Vagina (tissue), 2 donors: Measurements from ENCODE around the gene TPGS1. TPM values are rescaled to one million over a fixed set of nuclear protein-coding genes. Genes with fewer than 3 reads are reported as not detected.

Experiments used
- DNase-seq, 2 donors: peaks; one replicate each; pipeline ENCODE4 v3.0.0-alpha.2; 2017; ENCODE audit errors: extremely low spot score in 2 of 2
- H3K27ac ChIP-seq: fragments of 200-600 bp; sonication (generic); one replicate; pipeline ENCODE4 v1.5.1; 2019
- H3K27me3 ChIP-seq: fragments of 200-600 bp; sonication (generic); one replicate; pipeline ENCODE4 v1.5.1; 2019
- H3K36me3 ChIP-seq, 2 donors: fragments of 200-600 bp; sonication (generic); one replicate each; pipeline ENCODE4 v1.5.1; 2017 to 2019
- H3K4me1 ChIP-seq: fragments of 200-600 bp; sonication (generic); one replicate; pipeline ENCODE4 v1.5.1; 2019
- H3K4me3 ChIP-seq, 2 donors: fragments of 200-600 bp; sonication (generic); 1 replicate in 1 of 2; 2 replicates in 1 of 2; pipeline ENCODE4 v1.5.1; 2016 to 2019
- H3K9me3 ChIP-seq: fragments of 200-600 bp; sonication (generic); one replicate; pipeline ENCODE4 v1.5.1; 2019
- POLR2A ChIP-seq, 2 donors: fragments of 450-650 bp; IDR thresholded peaks; one replicate each; pipeline ENCODE4 v1.6.1; 2017; ENCODE audit warnings: antibody characterized with exemption in 2 of 2, mild to moderate bottlenecking in 2 of 2, moderate library complexity in 2 of 2
- POLR2AphosphoS5 ChIP-seq, 2 donors: sonication (generic); formaldehyde crosslinking; IDR thresholded peaks; one replicate each; pipeline ENCODE4 v1.9.0; 2017; ENCODE audit warnings: antibody characterized with exemption in 2 of 2, mild to moderate bottlenecking in 2 of 2, low read depth in 1 of 2; ENCODE audit not compliant: insufficient read depth in 1 of 2
- intact Hi-C: fragments of 100-400 bp; cut with DNase I; formaldehyde crosslinking; loops from one replicate; pipeline ENCODE4 v1.15.1; 2023
- total RNA-seq: library from RNA; depleted of rRNA; stranded (reverse); fragments of >200 nt; gene quantifications from one replicate; pipeline ENCODE4 v1.2.3, GENCODE V29; 2016
- TF ChIP-seq, protein P1 (sequence below), 3 experiments: fragments of 450-650 bp in 2 of 3; fragments of 200-600 bp in 1 of 3; sonication (generic) in 1 of 3; IDR thresholded peaks; one replicate each; pipeline ENCODE4 v1.5.1; 2017 to 2019; ENCODE audit warnings: antibody characterized with exemption in 3 of 3, mild to moderate bottlenecking in 2 of 3, moderate library complexity in 2 of 3

TPGS1 gene
- total RNA-seq, 1 donor from 2014 or later = 39.5 TPM

DNA sequence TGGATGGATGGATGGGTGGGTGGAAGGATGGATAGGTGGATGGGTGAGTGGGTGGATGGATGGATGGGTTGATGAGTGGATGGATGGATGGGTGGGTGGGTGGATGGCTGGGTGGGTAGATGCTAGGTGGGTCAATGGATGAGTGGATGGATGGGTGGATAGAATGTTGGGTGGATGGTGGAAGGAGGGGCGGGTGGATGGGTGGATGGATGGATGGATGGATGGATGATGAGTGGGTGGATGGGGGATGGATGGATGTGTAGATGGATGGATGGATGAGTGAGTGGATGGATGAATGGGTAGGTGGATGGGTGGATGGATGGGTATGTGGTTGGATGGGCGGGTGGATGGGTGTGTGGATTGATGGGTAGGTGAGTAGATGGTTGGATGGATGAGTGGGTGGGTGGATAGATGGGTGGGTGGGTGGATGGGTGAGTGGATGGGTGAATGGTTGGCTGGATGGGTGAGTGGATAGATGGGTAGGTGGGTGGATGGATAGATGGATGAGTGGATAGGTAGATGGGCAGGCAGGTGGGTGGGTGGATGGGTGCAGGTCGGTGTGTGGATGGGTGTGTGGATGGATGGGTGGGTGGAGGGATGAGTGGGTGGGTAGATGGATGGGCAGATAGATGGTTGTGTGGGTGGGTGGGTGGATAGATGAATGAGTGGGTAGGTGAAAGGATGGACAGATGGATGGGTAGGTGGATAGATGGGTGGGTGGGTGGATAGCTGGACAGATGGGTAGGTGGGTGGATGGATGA lies 42.1 kb upstream of the TPGS1 start:
- H3K4me3 ChIP-seq = no peak overlapping the region
- DNase-seq = no peak
- peaks cover 16% of the 10 kb centered on the region for H3K4me1 ChIP-seq
- no peaks in the 10 kb centered on the region for H3K27me3 ChIP-seq
- H3K27ac ChIP-seq = no peak overlapping the region
- intact Hi-C loops = no loop called here
- H3K9me3 ChIP-seq = no peaks in the 10 kb centered on the region
- TF ChIP-seq, protein P1, sequence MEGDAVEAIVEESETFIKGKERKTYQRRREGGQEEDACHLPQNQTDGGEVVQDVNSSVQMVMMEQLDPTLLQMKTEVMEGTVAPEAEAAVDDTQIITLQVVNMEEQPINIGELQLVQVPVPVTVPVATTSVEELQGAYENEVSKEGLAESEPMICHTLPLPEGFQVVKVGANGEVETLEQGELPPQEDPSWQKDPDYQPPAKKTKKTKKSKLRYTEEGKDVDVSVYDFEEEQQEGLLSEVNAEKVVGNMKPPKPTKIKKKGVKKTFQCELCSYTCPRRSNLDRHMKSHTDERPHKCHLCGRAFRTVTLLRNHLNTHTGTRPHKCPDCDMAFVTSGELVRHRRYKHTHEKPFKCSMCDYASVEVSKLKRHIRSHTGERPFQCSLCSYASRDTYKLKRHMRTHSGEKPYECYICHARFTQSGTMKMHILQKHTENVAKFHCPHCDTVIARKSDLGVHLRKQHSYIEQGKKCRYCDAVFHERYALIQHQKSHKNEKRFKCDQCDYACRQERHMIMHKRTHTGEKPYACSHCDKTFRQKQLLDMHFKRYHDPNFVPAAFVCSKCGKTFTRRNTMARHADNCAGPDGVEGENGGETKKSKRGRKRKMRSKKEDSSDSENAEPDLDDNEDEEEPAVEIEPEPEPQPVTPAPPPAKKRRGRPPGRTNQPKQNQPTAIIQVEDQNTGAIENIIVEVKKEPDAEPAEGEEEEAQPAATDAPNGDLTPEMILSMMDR (IDR thresholded peaks at IDR 0.05) = no peak
- TF ChIP-seq POLR2A (IDR thresholded peaks at IDR 0.05) (no peak), POLR2AphosphoS5 (IDR thresholded peaks at IDR 0.05; ENCODE audit: insufficient read depth in 1 of 2, low read depth in 1 of 2) (no peak)
- no peaks in the 10 kb centered on the region for H3K36me3 ChIP-seq

DNA sequence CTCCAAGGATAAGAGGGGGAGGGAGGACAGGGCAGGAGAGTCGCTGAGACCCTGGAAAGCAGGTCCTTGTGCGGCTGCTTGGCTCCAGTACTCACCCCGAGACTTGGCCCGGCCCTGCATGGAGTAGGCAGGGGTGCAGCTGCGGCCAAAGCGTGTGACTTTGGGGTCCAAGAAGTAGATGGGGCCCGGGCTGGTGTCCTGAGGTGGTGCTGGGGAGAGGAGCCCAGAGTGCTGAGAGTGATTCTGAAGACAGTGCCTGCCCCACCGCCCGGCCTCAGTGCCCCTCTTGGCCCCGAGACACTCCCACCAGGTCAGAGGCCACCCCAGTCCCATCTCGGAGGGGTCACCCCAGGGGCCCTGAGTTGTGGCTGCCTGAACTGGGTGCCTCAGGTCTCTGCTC lies 39.7 kb upstream of the TPGS1 start:
- TF ChIP-seq, protein P1 (IDR thresholded peaks at IDR 0.05) = no peak
- no peak for TF ChIP-seq POLR2A (IDR thresholded peaks at IDR 0.05)
- TF ChIP-seq POLR2AphosphoS5 (IDR thresholded peaks at IDR 0.05; ENCODE audit: insufficient read depth in 1 of 2, low read depth in 1 of 2) = no peak
- no peak overlapping the region for H3K4me3 ChIP-seq

DNA sequence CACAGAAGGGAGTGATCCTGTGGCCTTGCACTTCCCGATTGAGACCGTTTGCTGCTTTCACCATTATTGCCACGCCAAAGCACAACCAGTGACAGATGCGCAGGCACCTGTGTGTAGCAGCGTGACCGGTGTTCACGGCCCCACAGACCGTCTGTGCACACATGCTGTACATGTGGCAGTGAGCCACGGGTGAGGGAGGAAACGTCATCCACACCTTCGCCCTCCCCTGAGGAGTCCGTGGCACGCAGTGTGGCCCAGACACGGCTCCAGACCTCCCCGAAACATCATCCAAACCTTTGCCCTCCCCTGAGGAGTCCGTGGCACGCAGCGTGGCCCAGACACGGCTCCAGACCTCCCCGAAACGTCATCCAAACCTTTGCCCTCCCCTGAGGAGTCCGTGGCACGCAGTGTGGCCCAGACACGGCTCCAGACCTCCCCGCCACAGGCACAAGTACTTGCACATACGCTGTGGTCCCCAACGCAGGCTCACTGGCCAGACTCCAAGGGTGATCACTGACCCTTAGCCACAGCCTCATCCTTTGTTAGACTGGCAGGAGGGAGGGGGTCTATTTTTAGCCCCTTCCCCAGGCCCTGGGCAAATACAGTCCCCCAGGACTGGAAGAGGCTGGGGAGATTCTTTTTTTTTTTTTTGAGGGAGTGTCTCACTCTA lies 38.6 kb upstream of the TPGS1 start:
- Histone ChIP-seq H3K36me3 (no peaks in the 10 kb centered on the region), H3K9me3 (no peaks in the 10 kb centered on the region), H3K27ac (no peak overlapping the region), H3K4me3 (no peak overlapping the region), H3K27me3 (no peaks in the 10 kb centered on the region), H3K4me1 (no peaks in the 10 kb centered on the region)
- DNase-seq = no peak
- TF ChIP-seq, protein P1 (IDR thresholded peaks at IDR 0.05) = no peak
- TF ChIP-seq POLR2AphosphoS5 (IDR thresholded peaks at IDR 0.05; ENCODE audit: insufficient read depth in 1 of 2, low read depth in 1 of 2) (no peak), POLR2A (IDR thresholded peaks at IDR 0.05) (no peak)
- intact Hi-C loops = no loop called here

More for the DNA sequence above, 39.7 kb upstream of the TPGS1 start:
- H3K36me3 ChIP-seq = no peaks in the 10 kb centered on the region
- H3K4me1 ChIP-seq = no peaks in the 10 kb centered on the region
- no peaks in the 10 kb centered on the region for H3K27me3 ChIP-seq
- H3K9me3 ChIP-seq = no peaks in the 10 kb centered on the region
- DNase-seq = no peak
- intact Hi-C loops = no loop called here
- no peak overlapping the region for H3K27ac ChIP-seq

DNA sequence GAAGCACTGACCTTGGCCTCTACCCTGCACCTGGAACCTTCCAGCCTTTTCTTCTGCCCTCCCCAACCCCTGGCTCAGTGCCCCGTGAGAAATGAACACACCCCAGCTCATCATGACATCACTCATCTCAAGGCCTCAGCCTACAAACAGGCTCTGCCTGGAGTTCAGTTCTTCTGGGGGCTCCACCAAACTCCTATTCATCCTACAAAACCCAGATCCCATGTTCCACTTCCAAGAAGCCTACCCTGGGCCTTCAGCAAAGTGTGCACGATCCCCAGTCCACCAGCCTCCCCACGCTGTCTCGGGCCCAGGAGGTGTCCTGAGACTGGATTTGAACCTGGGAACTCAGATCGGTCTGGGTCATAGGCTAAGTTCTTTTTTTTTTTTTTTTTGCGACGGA lies 37.5 kb upstream of the TPGS1 start:
- intact Hi-C loops = no loop called here
- Histone ChIP-seq H3K4me1 (no peaks in the 10 kb centered on the region), H3K9me3 (no peaks in the 10 kb centered on the region), H3K27ac (no peak overlapping the region), H3K27me3 (no peaks in the 10 kb centered on the region), H3K4me3 (no peak overlapping the region), H3K36me3 (no peaks in the 10 kb centered on the region)
- TF ChIP-seq POLR2AphosphoS5 (IDR thresholded peaks at IDR 0.05; ENCODE audit: insufficient read depth in 1 of 2, low read depth in 1 of 2) (no peak), POLR2A (IDR thresholded peaks at IDR 0.05) (no peak)
- TF ChIP-seq, protein P1 (IDR thresholded peaks at IDR 0.05) = no peak
- DNase-seq = no peak

DNA sequence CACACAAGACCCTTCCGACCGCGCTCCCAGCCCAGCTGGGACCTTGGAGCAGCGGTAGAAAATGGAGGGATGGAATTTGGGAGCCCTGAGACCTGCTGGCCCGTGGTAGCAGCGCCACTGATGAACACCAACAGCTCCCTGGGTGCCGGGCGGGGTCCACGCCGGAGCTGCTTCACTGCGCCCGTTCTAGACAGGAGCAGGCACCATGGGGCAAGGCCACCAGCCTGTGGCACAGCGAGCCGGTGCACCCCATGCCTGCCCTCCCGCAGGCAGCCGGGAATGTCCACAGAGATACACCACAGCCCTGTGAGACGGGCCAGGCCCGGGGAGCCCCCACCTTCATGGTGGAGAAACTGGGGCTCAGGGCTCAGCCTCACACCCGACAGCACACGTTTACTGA lies 36.6 kb upstream of the TPGS1 start:
- no peak for TF ChIP-seq POLR2AphosphoS5 (IDR thresholded peaks at IDR 0.05; ENCODE audit: insufficient read depth in 1 of 2, low read depth in 1 of 2)
- no peaks in the 10 kb centered on the region for H3K4me1 ChIP-seq
- no peaks in the 10 kb centered on the region for H3K36me3 ChIP-seq
- DNase-seq = no peak
- H3K9me3 ChIP-seq = no peaks in the 10 kb centered on the region
- no peak overlapping the region for H3K27ac ChIP-seq
- no peaks in the 10 kb centered on the region for H3K27me3 ChIP-seq
- intact Hi-C loops = no loop called here
- H3K4me3 ChIP-seq = no peak overlapping the region
